ENCODE results near the gene PDZD2.
"Not testable (repeated sequence)": the region's sequence is repeated elsewhere in the genome, so short reads cannot be mapped to it uniquely, and the experiment has no call there.

Gene PDZD2

DNA sequence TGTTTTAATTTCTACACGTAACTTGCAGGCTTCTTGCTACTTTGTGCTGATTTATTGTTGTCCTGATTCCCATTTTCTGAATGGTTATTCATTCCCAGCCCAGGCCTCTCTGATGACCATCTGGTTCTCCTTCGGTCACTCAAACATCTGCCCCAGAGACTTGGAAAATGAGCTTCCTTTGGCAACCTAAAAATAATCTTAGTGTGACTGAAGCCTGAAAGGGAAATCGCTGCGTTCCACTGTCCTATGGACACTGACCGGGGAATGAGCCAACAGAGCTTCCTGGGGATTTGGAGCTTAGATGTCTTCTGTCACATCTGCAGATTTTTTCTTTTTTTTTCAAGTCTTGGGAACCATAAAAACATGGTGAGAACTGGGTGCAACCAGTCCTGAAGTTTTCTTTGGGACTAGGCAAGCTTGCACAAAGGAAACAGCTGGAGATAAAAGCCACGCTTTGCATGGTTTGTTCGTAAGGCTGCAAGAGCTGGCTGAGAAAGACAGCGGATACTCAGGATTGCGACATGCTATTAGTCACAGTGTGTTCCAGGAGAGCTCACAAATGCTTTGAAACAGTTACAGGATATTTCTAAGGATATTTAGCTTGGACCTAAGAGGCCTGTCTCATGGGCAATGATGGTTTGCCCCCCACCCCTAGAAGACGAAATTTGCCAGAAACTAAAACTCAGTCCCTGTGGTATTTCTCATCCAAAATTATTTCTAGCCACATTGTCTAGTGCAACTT, 389.0 kb downstream of the PDZD2 start:
- DNase-seq (ENCODE audit: low read depth in 3 of 3, low spot score in 1 of 3), result no peak

GRCh38 chr5:32029261-32029660, 390.3 kb downstream of the PDZD2 start:
- no peak for DNase-seq (ENCODE audit: low read depth in 3 of 3, low spot score in 1 of 3)

GRCh38 chr5:32029781-32030180, 390.9 kb downstream of the PDZD2 start:
- no peak for DNase-seq (ENCODE audit: low read depth in 3 of 3, low spot score in 1 of 3)

- no peak for DNase-seq (ENCODE audit: low read depth in 3 of 3, low spot score in 1 of 3)
Measured at GRCh38 chr5:32030222-32030621, 391.3 kb downstream of the PDZD2 start.

GRCh38 chr5:32030686-32031085, 391.8 kb downstream of the PDZD2 start:
- DNase-seq (ENCODE audit: low read depth in 3 of 3, low spot score in 1 of 3), result no peak

DNA sequence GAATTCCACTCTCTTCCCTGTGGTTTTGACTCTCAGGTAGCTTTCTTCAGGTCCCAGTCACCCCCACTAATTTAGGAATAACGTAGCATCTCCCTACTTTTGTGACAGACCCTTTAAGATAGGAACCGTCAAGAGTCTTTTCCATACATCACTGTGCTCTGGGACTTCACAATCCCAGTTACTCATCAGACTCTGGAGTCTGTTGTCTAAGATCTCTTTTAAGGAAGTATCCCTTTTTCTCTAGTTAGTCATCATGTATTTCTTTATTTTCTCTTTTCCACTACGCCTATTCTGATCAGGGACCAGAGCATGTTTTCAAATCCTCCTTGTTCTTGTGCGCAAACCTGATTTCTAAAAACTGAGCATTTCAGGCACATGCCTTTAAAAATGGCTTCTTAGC, 392.2 kb downstream of the PDZD2 start:
- no peak for DNase-seq (ENCODE audit: low read depth in 3 of 3, low spot score in 1 of 3)

DNA sequence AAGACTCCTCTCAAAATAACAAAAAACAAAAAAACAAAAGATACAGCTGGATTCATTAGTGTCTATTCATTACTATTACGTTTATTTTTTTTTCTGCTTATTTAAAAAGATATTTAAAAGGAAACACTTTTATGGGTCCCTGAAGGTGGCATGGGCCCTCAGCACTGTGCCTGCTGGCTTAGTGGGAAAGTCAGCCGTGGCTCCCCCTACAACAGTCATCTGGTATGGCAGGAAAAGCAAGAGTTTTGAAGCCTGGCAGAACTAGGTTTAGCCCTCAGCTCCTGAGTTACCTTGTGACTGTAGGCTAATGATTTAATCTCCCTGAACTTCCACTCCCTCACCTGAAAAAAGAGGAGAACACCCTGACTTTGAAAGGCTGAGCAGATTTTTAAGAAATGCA, 399.6 kb downstream of the PDZD2 start:
- DNase-seq (ENCODE audit: low read depth in 3 of 3, low spot score in 1 of 3), result no peak

DNA sequence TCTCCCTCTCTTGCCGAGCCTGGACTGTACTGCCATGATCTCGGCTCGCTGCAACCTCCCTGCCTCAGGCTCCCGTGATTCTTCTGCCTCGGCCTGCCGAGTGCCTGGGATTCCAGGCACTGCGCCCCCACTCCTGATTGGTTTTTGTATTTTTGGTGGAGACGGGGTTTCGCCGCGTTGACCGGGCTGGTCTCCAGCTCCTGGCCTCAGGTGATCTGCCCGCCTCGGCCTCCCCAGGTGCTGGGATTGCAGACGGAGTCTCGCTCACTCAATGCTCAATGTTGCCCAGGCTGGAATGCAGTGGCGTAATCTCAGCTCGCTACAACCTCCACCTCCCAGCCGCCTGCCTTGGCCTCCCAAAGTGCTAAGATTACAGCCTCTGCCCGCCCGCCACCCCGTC, 400.2 kb downstream of the PDZD2 start:
- DNase-seq (ENCODE audit: low read depth in 3 of 3, low spot score in 1 of 3), result not testable (repeated sequence)

- DNase-seq (ENCODE audit: low read depth in 3 of 3, low spot score in 1 of 3), result not testable (repeated sequence)
Measured at GRCh38 chr5:32039601-32040000, 400.7 kb downstream of the PDZD2 start.

- DNase-seq (ENCODE audit: low read depth in 3 of 3, low spot score in 1 of 3), result not testable (repeated sequence)
Measured at GRCh38 chr5:32040181-32040695, 401.3 kb downstream of the PDZD2 start.

GRCh38 chr5:32042551-32042961, 403.6 kb downstream of the PDZD2 start:
- DNase-seq (ENCODE audit: low read depth in 3 of 3, low spot score in 1 of 3), result no peak

GRCh38 chr5:32043105-32043504, 404.2 kb downstream of the PDZD2 start:
- DNase-seq (ENCODE audit: low read depth in 3 of 3, low spot score in 1 of 3), result no peak

GRCh38 chr5:32044434-32044833, 405.5 kb downstream of the PDZD2 start:
- DNase-seq (ENCODE audit: low read depth in 3 of 3, low spot score in 1 of 3), result no peak

- DNase-seq (ENCODE audit: low read depth in 3 of 3, low spot score in 1 of 3), result no peak
Measured at GRCh38 chr5:32044939-32045338, 406.0 kb downstream of the PDZD2 start.

GRCh38 chr5:32047056-32047455, 408.1 kb downstream of the PDZD2 start:
- no peak for DNase-seq (ENCODE audit: low read depth in 3 of 3, low spot score in 1 of 3)

- DNase-seq (ENCODE audit: low read depth in 3 of 3, low spot score in 1 of 3), result no peak
Measured at GRCh38 chr5:32051796-32052195, 412.9 kb downstream of the PDZD2 start.

DNA sequence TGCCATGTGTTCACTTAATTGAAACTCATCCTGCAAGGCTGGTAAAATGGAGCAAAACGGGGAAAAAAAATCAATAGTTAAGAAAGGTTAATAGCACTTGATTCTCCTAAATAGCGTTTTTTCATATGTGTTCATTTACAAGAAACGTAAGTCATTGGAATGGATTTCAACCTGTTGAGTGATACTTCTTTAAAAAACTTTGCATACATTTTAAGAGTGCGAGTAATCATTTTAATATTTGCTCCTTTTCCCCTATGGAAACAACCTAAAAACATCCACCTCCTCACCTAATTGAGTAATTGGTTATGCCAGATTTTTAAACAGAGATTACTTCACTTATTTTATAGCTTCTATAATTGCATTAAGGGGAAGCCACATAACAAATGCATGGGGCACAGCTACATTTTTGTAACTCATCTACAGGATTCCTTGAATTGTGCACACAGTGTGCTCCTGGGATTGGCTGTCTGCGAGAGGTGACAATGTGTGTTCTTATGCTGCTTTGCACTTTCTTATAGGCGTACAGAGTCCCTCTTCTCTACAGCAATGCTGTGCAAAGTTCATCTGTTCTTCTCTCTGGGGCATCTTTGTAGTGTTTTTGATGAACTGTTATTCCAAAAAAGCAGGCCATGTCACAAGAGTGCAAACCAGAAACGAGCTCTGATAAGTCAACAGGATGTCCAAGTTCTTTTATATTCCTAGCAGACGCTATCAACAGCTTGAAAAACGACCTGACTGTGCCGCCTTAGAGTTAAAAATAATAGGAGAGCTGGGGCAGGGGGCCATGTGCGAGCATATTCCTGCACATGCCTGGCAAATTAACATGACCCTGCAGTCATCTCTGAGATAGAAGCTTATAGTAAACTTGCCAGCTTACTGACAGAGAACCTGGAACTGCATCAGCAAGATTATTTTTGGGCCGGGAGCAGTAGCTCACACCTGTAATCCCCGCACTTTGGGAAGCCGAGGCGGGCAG, 417.2 kb downstream of the PDZD2 start:
- DNase-seq (ENCODE audit: low read depth in 3 of 3, low spot score in 1 of 3), result no peak

GRCh38 chr5:32057187-32058096, 418.5 kb downstream of the PDZD2 start:
- no peak for DNase-seq (ENCODE audit: low read depth in 3 of 3, low spot score in 1 of 3)

GRCh38 chr5:32058101-32058500, 419.2 kb downstream of the PDZD2 start:
- no peak for DNase-seq (ENCODE audit: low read depth in 3 of 3, low spot score in 1 of 3)

GRCh38 chr5:32058997-32059396, 420.1 kb downstream of the PDZD2 start:
- no peak for DNase-seq (ENCODE audit: low read depth in 3 of 3, low spot score in 1 of 3)

Data from stimulated activated CD4-positive, alpha-beta T cell treated with anti-CD3 and anti-CD28 coated beads, TNF-alpha, amount 100 ng/mL, for 1 hour (primary cell).